ENCODE data around the gene SMYD3. TPM values are rescaled to one million over a fixed set of nuclear protein-coding genes. Genes with fewer than 3 reads are reported as not detected.

SMYD3 gene
- total RNA-seq, 1 experiment from 2014 or later: 25.5 TPM

DNA sequence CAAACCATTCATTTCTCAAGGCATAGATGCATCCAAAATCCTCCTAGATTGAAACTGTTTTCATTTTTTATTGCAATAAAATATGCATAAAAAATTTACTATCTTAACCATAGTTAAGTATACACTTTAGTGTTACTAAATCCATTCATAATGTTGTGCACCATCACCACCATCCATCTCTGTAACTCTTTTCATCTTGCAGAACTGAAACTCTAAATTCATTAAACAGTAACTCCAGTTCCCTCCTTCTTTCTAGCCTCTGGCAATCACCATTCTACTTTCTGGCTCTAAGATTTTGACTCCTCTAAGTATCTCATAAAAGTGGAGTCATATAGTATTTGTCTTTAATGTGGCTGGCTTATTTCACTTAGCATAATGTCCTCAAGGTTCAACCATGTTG lies 236.8 kb downstream of the SMYD3 start:
- Histone ChIP-seq H3K79me1 (ENCODE audit: insufficient read depth, low read depth, low read length, poor library complexity, severe bottlenecking) (no peaks in the 10 kb centered on the region), H2BK120ac (ENCODE audit: low read depth, low read length, poor library complexity, severe bottlenecking) (no peak overlapping the region), H3K23me2 (ENCODE audit: insufficient read length, low read depth, low read length, poor library complexity, severe bottlenecking) (no peaks in the 10 kb centered on the region), H3K9ac (ENCODE audit: extremely low read depth, insufficient read length, low read length) (no peak overlapping the region), H3K14ac (ENCODE audit: insufficient read depth, low read length) (no peak overlapping the region), H2BK12ac (ENCODE audit: insufficient read length, low read depth, low read length) (no peak overlapping the region), H2BK20ac (ENCODE audit: low read depth, low read length, poor library complexity, severe bottlenecking) (no peak overlapping the region), H4K20me1 (ENCODE audit: control insufficient read depth, insufficient read depth, insufficient read length) (no peaks in the 10 kb centered on the region), H3K56ac (ENCODE audit: insufficient read length, low read depth, low read length) (no peak overlapping the region), H3K27me3 (ENCODE audit: insufficient read depth, low read length) (no peaks in the 10 kb centered on the region), H3K9me3 (ENCODE audit: control insufficient read depth, low read depth, low read length) (no peaks in the 10 kb centered on the region), H2BK15ac (ENCODE audit: low read depth, low read length) (no peak overlapping the region), H3K4me1 (ENCODE audit: insufficient read depth, low read length) (no peaks in the 10 kb centered on the region; the same call in 1 of the 2 replicates), H3K18ac (ENCODE audit: insufficient read length, low read depth, low read length) (no peak overlapping the region), H3K4ac (ENCODE audit: low read depth, low read length) (no peak overlapping the region), H4K5ac (ENCODE audit: insufficient read length, low read depth, low read length) (no peak overlapping the region), H3K4me2 (ENCODE audit: insufficient read depth, insufficient read length, low read length) (no peak overlapping the region), H3K23ac (ENCODE audit: insufficient read length, low read depth, low read length) (no peak overlapping the region), H4K91ac (ENCODE audit: insufficient read length, low read depth, low read length) (no peak overlapping the region), H4K8ac (replicated peaks; ENCODE audit: insufficient read length, low read depth, low read length) (no peak overlapping the region), H2BK5ac (ENCODE audit: insufficient read length, low read length) (no peak overlapping the region), H2AFZ (ENCODE audit: low read length) (no peak overlapping the region), H2AK5ac (ENCODE audit: insufficient read length, low read length) (no peak overlapping the region), H3K79me2 (ENCODE audit: insufficient read depth, low read length) (no peaks in the 10 kb centered on the region; the same call in 1 of the 2 replicates), H3T11ph (ENCODE audit: low read length) (no peak overlapping the region), H3K27ac (ENCODE audit: insufficient read length, low read depth, low read length) (no peak overlapping the region)
- no peak for TF ChIP-seq CTCF (conservative IDR thresholded peaks at IDR 0.05)
- H3K27ac Mint-ChIP-seq: no peak overlapping the region
- H3K4me3 Mint-ChIP-seq: no peak overlapping the region
- H3K36me3 Mint-ChIP-seq (ENCODE audit: insufficient read depth in 1 of 3, low read depth in 3 of 3): no peaks in the 10 kb centered on the region
- no peak for DNase-seq
- no peaks in the 10 kb centered on the region for H3K9me3 Mint-ChIP-seq
- H3K27me3 Mint-ChIP-seq (ENCODE audit: low read depth): no peaks in the 10 kb centered on the region
- peaks cover 10 to 12% of the 10 kb centered on the region in 2 experiments for H3K4me1 Mint-ChIP-seq

Data from H9 (cell line).